Glutamatergic neuron (in vitro differentiated cells): Measurements from ENCODE around the gene MAP1LC3A. TPM values are rescaled to one million over a fixed set of nuclear protein-coding genes. Genes with fewer than 3 reads are reported as not detected.

Source experiments
- DNase-seq: peaks from one replicate; pipeline ENCODE4 v3.0.0; 2022
- H3K27ac Mint-ChIP-seq: one replicate; pipeline ENCODE4 v1.8.0; 2020; ENCODE audit warnings: mild to moderate bottlenecking, mixed read lengths, inconsistent platforms; ENCODE audit not compliant: unreplicated experiment
- H3K27me3 Mint-ChIP-seq: one replicate; pipeline ENCODE4 v1.8.0; 2020; ENCODE audit warnings: mild to moderate bottlenecking, moderate library complexity, mixed read lengths, inconsistent platforms; ENCODE audit not compliant: unreplicated experiment
- H3K36me3 Mint-ChIP-seq: one replicate; pipeline ENCODE4 v1.8.0; 2020; ENCODE audit warnings: mild to moderate bottlenecking, mixed read lengths, inconsistent platforms; ENCODE audit not compliant: unreplicated experiment
- H3K4me1 Mint-ChIP-seq: one replicate; pipeline ENCODE4 v1.8.0; 2020; ENCODE audit warnings: mild to moderate bottlenecking, low read depth, mixed read lengths, inconsistent platforms; ENCODE audit not compliant: unreplicated experiment
- H3K4me3 Mint-ChIP-seq: one replicate; pipeline ENCODE4 v1.8.0; 2020; ENCODE audit warnings: mild to moderate bottlenecking, mixed read lengths, inconsistent platforms; ENCODE audit not compliant: unreplicated experiment
- H3K9me3 Mint-ChIP-seq: one replicate; pipeline ENCODE4 v1.8.0; 2020; ENCODE audit warnings: mild to moderate bottlenecking, moderate library complexity, mixed read lengths, inconsistent platforms; ENCODE audit not compliant: unreplicated experiment
- CTCF ChIP-seq: fragments of 200-600 bp; sonication (generic); IDR thresholded peaks from one replicate; pipeline ENCODE4 v1.5.0; 2021; ENCODE audit not compliant: partially characterized antibody, unreplicated experiment
- total RNA-seq: library from RNA; stranded (reverse); fragmentation: NEBNext Ultra II Directional; extraction: Animal tissue kit (Norgen Biotek cat#: 25700); gene quantifications from one replicate; pipeline ENCODE4 v1.2.1, GENCODE V29; 2021; ENCODE audit not compliant: unreplicated experiment

The MAP1LC3A gene
- total RNA-seq, 1 donor from 2014 or later: 143 TPM

- Mint-ChIP-seq H3K4me3 (no peak overlapping the region), H3K4me1 (peaks cover 4% of the 10 kb centered on the region), H3K27ac (no peak overlapping the region), H3K9me3 (no peaks in the 10 kb centered on the region), H3K36me3 (no peaks in the 10 kb centered on the region), H3K27me3 (no peaks in the 10 kb centered on the region)
- DNase-seq: no peak
- TF ChIP-seq CTCF: no peak
These were observed 42.6 kb downstream of the MAP1LC3A start for GRCh38 chr20:34600892-34601653.

- no peaks in the 10 kb centered on the region for H3K27me3 Mint-ChIP-seq
- no peaks in the 10 kb centered on the region for H3K36me3 Mint-ChIP-seq
- H3K4me1 Mint-ChIP-seq: peaks cover 4% of the 10 kb centered on the region
- DNase-seq: no peak
- no peak overlapping the region for H3K27ac Mint-ChIP-seq
- H3K9me3 Mint-ChIP-seq: no peaks in the 10 kb centered on the region
- no peak for TF ChIP-seq CTCF
- no peak overlapping the region for H3K4me3 Mint-ChIP-seq
These were observed 46.7 kb downstream of the MAP1LC3A start for GRCh38 chr20:34604980-34605788.

GRCh38 chr20:34607066-34607465 lies 48.5 kb downstream of the MAP1LC3A start:
- no peaks in the 10 kb centered on the region for H3K27me3 Mint-ChIP-seq
- H3K27ac Mint-ChIP-seq: no peak overlapping the region
- no peak for DNase-seq
- H3K36me3 Mint-ChIP-seq: no peaks in the 10 kb centered on the region
- no peak overlapping the region for H3K4me3 Mint-ChIP-seq
- TF ChIP-seq CTCF: no peak
- no peaks in the 10 kb centered on the region for H3K9me3 Mint-ChIP-seq
- peaks cover 4% of the 10 kb centered on the region for H3K4me1 Mint-ChIP-seq

Other genes with a start within 250 kb of the MAP1LC3A start
- 59.4 TPM for gene ITCH, start 195.4 kb upstream of the MAP1LC3A start, total RNA-seq
- gene DYNLRB1, start 42.3 kb upstream of the MAP1LC3A start, total RNA-seq: 185 TPM
- 19.4 TPM for gene PIGU, start 118.4 kb downstream of the MAP1LC3A start, total RNA-seq
- gene TP53INP2, start 145.6 kb downstream of the MAP1LC3A start, total RNA-seq: 178 TPM